Sigmoid colon (tissue), 7 donors: ENCODE data around the gene AUTS2. TPM values are rescaled to one million over a fixed set of nuclear protein-coding genes. Genes with fewer than 3 reads are reported as not detected.
A peak's percentile ranks its signal among the peaks of the same experiment; 100 is the strongest.

Experiments used
- DNase-seq: peaks from one replicate; pipeline ENCODE4 v3.0.0-alpha.2; 2019
- H3K27ac ChIP-seq, 4 donors: fragments of 200-600 bp; sonication (generic); one replicate each; pipeline ENCODE4 v1.5.1; 2016 to 2019; ENCODE audit warnings: mild to moderate bottlenecking in 1 of 4
- H3K27me3 ChIP-seq, 3 donors: fragments of 200-600 bp; sonication (generic); one replicate each; pipeline ENCODE4 v1.5.1; 2019; ENCODE audit warnings: mild to moderate bottlenecking in 1 of 3
- H3K36me3 ChIP-seq, 4 donors: fragments of 200-600 bp; sonication (generic); one replicate each; pipeline ENCODE4 v1.5.1; 2016 to 2019
- H3K4me1 ChIP-seq, 4 donors: fragments of 200-600 bp; sonication (generic); one replicate each; pipeline ENCODE4 v1.5.1; 2017 to 2019
- H3K4me3 ChIP-seq, 4 donors: fragments of 200-600 bp; sonication (generic); one replicate each; pipeline ENCODE4 v1.5.1; 2017 to 2019; ENCODE audit warnings: mild to moderate bottlenecking in 2 of 4, moderate library complexity in 1 of 4
- H3K9me3 ChIP-seq, 4 donors: fragments of 200-600 bp in 3 of 4; sonication (generic) in 3 of 4; one replicate each; pipeline versions ENCODE4 v1.5.1 to v1.6.1; 2013 to 2019
- EP300 ChIP-seq, 4 donors: sonication (generic); formaldehyde crosslinking; IDR thresholded peaks; one replicate each; pipeline ENCODE4 v1.6.1; 2017; ENCODE audit warnings: antibody characterized with exemption in 4 of 4
- POLR2A ChIP-seq, 2 donors: fragments of 450-650 bp; IDR thresholded peaks; one replicate each; pipeline ENCODE4 v1.6.1; 2016; ENCODE audit warnings: antibody characterized with exemption in 2 of 2, mild to moderate bottlenecking in 2 of 2, moderate library complexity in 2 of 2
- POLR2AphosphoS5 ChIP-seq, 4 donors: sonication (generic); formaldehyde crosslinking; IDR thresholded peaks; one replicate each; pipeline ENCODE4 v1.6.1; 2017; ENCODE audit warnings: antibody characterized with exemption in 4 of 4
- WGBS, 2 donors: extraction: QIAGEN DNeasy Blood & Tissue Kit; methylation state at CpG; one replicate each; pipeline ENCODE4 v1.1.7; 2013; 5-methylcytosine and 5-hydroxymethylcytosine counted together
- intact Hi-C: fragments of 100-400 bp; cut with DNase I; formaldehyde crosslinking; loops from one replicate; pipeline ENCODE4 v1.15.1; 2023
- polyA plus RNA-seq, 3 donors: library from polyadenylated mRNA; stranded (reverse); fragments of 200-250 nt; gene quantifications; one replicate each; pipeline ENCODE4 v1.2.3, GENCODE V29; 2013
- total RNA-seq, 4 donors: library from RNA; depleted of rRNA; stranded (reverse); fragments of >200 nt; gene quantifications; one replicate each; pipeline ENCODE4 v1.1.0, GENCODE V29; 2016
- TF ChIP-seq, protein P1 (sequence below), 4 experiments: fragments of 450-650 bp in 3 of 4; fragments of 200-600 bp in 1 of 4; IDR thresholded peaks; one replicate each; pipeline ENCODE4 v1.5.1; 2016 to 2019; ENCODE audit warnings: antibody characterized with exemption in 4 of 4, mild to moderate bottlenecking in 3 of 4, moderate library complexity in 2 of 4
- donor health status: healthy with polysubstance abuse.
- donor health status: Bipolar disorder and iron deficiency.
- donor health status: healthy.

Gene AUTS2
- total and polyA plus RNA-seq, 7 donors = 3.6 to 55.7 (median 25.5) TPM

DNA sequence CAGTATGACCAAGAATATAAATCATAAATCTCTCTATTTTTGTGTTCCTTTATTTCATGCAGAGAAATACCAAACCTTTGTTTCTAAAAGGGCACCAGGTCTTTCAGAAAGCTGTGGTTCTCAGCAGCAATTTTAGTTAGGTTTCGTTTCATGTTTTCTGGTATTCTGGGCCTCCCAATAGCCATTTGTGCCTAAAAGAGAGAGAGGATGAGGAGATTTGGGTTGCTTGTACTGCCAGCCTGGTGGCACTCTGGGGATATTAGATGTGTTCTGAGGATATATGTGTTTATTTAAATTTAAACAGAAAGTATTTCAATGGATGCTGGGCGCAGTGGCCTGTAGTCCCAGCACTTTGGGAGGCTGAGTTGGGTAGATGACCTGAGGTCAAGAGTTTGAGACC is 471.7 kb downstream of the AUTS2 start:
- intact Hi-C loops = no loop called here
- no peaks in the 10 kb centered on the region for H3K36me3 ChIP-seq
- TF ChIP-seq POLR2AphosphoS5 (IDR thresholded peaks at IDR 0.05) (no peak), POLR2A (IDR thresholded peaks at IDR 0.05) (no peak), EP300 (IDR thresholded peaks at IDR 0.05) (no peak)
- TF ChIP-seq, protein P1, sequence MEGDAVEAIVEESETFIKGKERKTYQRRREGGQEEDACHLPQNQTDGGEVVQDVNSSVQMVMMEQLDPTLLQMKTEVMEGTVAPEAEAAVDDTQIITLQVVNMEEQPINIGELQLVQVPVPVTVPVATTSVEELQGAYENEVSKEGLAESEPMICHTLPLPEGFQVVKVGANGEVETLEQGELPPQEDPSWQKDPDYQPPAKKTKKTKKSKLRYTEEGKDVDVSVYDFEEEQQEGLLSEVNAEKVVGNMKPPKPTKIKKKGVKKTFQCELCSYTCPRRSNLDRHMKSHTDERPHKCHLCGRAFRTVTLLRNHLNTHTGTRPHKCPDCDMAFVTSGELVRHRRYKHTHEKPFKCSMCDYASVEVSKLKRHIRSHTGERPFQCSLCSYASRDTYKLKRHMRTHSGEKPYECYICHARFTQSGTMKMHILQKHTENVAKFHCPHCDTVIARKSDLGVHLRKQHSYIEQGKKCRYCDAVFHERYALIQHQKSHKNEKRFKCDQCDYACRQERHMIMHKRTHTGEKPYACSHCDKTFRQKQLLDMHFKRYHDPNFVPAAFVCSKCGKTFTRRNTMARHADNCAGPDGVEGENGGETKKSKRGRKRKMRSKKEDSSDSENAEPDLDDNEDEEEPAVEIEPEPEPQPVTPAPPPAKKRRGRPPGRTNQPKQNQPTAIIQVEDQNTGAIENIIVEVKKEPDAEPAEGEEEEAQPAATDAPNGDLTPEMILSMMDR (IDR thresholded peaks at IDR 0.05) = no peak
- no peaks in the 10 kb centered on the region for H3K27me3 ChIP-seq
- H3K4me1 ChIP-seq = peaks cover 0 to 15% (median 13%) of the 10 kb centered on the region in 4 donors
- no peak overlapping the region for H3K27ac ChIP-seq
- no peak overlapping the region for H3K4me3 ChIP-seq
- WGBS, 2 donors = 89 to 95% methylated on average over 2 of the region's 2 CpGs
- no peak for DNase-seq
- no peaks in the 10 kb centered on the region for H3K9me3 ChIP-seq

DNA sequence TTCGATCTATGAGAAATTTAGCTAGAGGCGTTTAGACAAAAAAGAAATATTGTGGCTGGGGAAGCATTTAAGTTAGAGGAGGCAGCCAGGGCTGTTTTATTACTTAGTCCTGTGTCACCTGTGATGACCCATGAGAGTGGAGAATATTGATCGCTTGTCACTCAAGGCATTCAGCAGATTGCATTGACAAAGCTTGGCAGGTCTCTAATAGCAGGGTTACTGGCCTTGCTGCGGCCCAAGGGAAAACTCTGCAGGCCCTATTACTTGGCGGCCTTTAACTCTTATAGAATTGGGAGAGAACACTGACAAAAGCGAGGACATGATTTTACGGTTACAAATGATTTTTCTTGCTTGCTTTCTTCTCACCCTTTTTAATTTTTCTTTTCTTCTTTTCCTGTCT is 473.5 kb downstream of the AUTS2 start:
- H3K27ac ChIP-seq = peak overlapping the region in 3 of 4 donors; percentile 36 to 71 (median 40)
- 87 to 88% methylated on average over 7 of the region's 7 CpGs for WGBS, 2 donors
- H3K27me3 ChIP-seq = no peaks in the 10 kb centered on the region
- intact Hi-C loops = no loop called here
- no peak overlapping the region for H3K4me3 ChIP-seq
- no peak for DNase-seq
- no peaks in the 10 kb centered on the region for H3K9me3 ChIP-seq
- H3K36me3 ChIP-seq = no peaks in the 10 kb centered on the region
- TF ChIP-seq POLR2AphosphoS5 (IDR thresholded peaks at IDR 0.05) = no peak
- no peak for TF ChIP-seq EP300 (IDR thresholded peaks at IDR 0.05)
- peaks cover 0 to 15% (median 13%) of the 10 kb centered on the region in 4 donors for H3K4me1 ChIP-seq

DNA sequence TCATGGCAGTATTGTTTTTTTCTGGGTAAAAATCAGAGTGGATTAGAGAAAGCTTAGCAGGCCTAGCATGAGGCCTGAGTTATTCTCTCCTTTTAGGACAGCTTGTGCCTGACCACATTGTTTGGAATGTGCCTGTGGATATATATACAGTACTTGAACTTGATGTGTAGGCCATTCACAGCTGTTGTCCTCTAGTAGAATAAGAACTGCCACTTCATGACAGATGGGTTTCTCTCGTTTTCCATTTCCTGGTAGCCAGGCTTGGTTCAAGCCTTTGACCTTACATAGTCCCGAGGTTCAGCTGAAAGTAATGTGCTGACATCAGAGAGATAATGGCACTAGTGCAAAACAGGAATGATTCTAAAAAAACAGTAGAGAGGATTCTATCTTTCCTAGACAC is 473.9 kb downstream of the AUTS2 start:
- TF ChIP-seq POLR2AphosphoS5 (IDR thresholded peaks at IDR 0.05) (peak in 3 of 4 donors; percentile 33 to 46 (median 35)), POLR2A (IDR thresholded peaks at IDR 0.05) (no peak)
- Histone ChIP-seq H3K36me3 (no peaks in the 10 kb centered on the region), H3K4me3 (no peak overlapping the region), H3K27me3 (no peaks in the 10 kb centered on the region), H3K27ac (peak overlapping the region in 3 of 4 donors; percentile 36 to 71 (median 40)), H3K4me1 (peaks cover 0 to 15% (median 13%) of the 10 kb centered on the region in 4 donors), H3K9me3 (no peaks in the 10 kb centered on the region)
- WGBS, 2 donors = 26 to 51% methylated on average over 2 of the region's 2 CpGs
- no peak for DNase-seq
- intact Hi-C loops = no loop called here

DNA sequence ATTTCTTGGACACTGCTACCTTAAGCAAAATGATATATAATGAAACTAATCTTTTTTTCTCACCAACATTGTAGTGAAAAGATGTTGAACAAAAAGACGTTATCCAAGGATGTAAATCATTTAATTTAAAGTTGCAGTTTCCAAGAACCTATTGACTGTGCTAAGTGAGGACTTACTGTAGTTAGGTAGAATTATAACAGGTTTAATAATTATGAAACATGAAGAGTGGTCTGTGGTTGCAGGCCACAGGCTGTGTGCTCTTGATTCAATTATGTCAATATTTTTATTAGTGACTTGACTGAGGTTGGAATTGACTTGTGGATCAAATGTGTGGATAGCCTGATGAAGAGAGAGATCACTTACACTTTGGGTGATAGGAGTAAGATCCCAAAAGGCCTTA is 478.1 kb downstream of the AUTS2 start:
- H3K27ac ChIP-seq = no peak overlapping the region

DNA sequence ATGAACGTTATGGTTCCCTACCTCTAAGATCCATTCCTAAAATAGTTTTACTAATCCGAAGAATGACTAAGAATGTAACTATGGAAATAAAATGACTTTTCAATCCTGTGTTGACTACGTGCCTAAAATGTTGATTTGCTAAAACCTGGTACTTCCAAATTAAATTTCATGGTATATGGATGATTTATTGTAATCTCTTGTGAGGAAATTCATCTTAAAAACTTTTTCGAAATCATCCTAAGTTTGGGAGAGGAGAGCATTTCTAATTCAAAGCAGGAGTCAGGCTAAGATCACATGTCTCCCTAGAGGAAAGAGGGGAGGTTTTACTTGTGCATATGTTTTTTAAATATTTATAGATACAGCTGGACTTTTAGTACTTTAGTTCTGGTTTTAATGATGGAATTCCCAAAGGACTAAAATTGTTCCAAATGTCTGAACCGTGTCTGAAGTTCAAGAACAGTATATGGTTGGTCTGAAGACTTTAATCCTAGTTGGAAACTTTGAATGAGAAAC is 483.9 kb downstream of the AUTS2 start:
- WGBS, 2 donors = 65 to 70% methylated on average over 5 of the region's 5 CpGs

More for the DNA sequence above, 478.1 kb downstream of the AUTS2 start:
- WGBS, 2 donors = 61 to 82% methylated on average over 1 of the region's 1 CpG
- no peak for DNase-seq
- Histone ChIP-seq H3K9me3 (no peaks in the 10 kb centered on the region), H3K27me3 (no peaks in the 10 kb centered on the region), H3K4me1 (peaks cover 0 to 15% (median 12%) of the 10 kb centered on the region in 4 donors), H3K36me3 (no peaks in the 10 kb centered on the region), H3K4me3 (no peak overlapping the region)
- TF ChIP-seq POLR2AphosphoS5 (IDR thresholded peaks at IDR 0.05) (no peak), POLR2A (IDR thresholded peaks at IDR 0.05) (no peak), EP300 (IDR thresholded peaks at IDR 0.05) (no peak)
- TF ChIP-seq, protein P1 (IDR thresholded peaks at IDR 0.05) = no peak
- intact Hi-C loops = no loop called here

More for the DNA sequence above, 483.9 kb downstream of the AUTS2 start:
- no peaks in the 10 kb centered on the region for H3K36me3 ChIP-seq
- H3K27ac ChIP-seq = no peak overlapping the region
- no peaks in the 10 kb centered on the region for H3K9me3 ChIP-seq
- no peaks in the 10 kb centered on the region for H3K27me3 ChIP-seq
- no peak overlapping the region for H3K4me3 ChIP-seq
- TF ChIP-seq POLR2A (IDR thresholded peaks at IDR 0.05) = no peak
- TF ChIP-seq, protein P1 (IDR thresholded peaks at IDR 0.05) = no peak
- TF ChIP-seq EP300 (IDR thresholded peaks at IDR 0.05) = no peak
- TF ChIP-seq POLR2AphosphoS5 (IDR thresholded peaks at IDR 0.05) = no peak
- DNase-seq = no peak
- H3K4me1 ChIP-seq = no peaks in the 10 kb centered on the region
- intact Hi-C loops = no loop called here
